H1 (cell line): ENCODE results near the gene C20orf144. TPM values are rescaled to one million over a fixed set of nuclear protein-coding genes. Genes with fewer than 3 reads are reported as not detected.

Experiments
- CBX8 ChIP-seq: fragments of 300-800, 300-1000 bp; sonication (generic); IDR thresholded peaks from 2 replicates; pipeline ENCODE4 v1.7.1; 2016; ENCODE audit warnings: low read depth, low read length, borderline replicate concordance
- EZH2 ChIP-seq: fragments of 200-600 bp; sonication (generic); IDR thresholded peaks from 2 replicates; pipeline ENCODE4 v1.7.1; 2012; ENCODE audit warnings: low read depth, mild to moderate bottlenecking, moderate library complexity, low read length, inconsistent platforms; ENCODE audit not compliant: severe bottlenecking
- POLR2A ChIP-seq, 2 experiments: IDR thresholded peaks; 1 replicate in 1 of 2; 2 replicates in 1 of 2; pipeline ENCODE4 v1.6.1; 2011; ENCODE audit warnings: low read depth in 2 of 2, low read length in 2 of 2, mild to moderate bottlenecking in 2 of 2; ENCODE audit errors: control extremely low read depth in 1 of 2
- RBBP5 ChIP-seq: IDR thresholded peaks from 2 replicates; pipeline ENCODE4 v1.7.1; 2012; ENCODE audit warnings: low read depth, mild to moderate bottlenecking, inconsistent platforms, low read length, moderate library complexity, borderline replicate concordance
- TAF1 ChIP-seq: IDR thresholded peaks from 2 replicates; pipeline ENCODE4 v1.6.1; 2011; ENCODE audit warnings: mild to moderate bottlenecking, low read depth, low read length
- TAF7 ChIP-seq: optimal IDR thresholded peaks from 2 replicates; pipeline ENCODE3; 2011; ENCODE audit warnings: low read depth, mild to moderate bottlenecking, inconsistent platforms, low read length, moderate library complexity, borderline replicate concordance
- TCF12 ChIP-seq: IDR thresholded peaks from 2 replicates; pipeline ENCODE4 v1.6.1; 2011; ENCODE audit warnings: low read depth, mild to moderate bottlenecking, low read length
- USF2 ChIP-seq: IDR thresholded peaks from 2 replicates; pipeline ENCODE4 v1.6.1; 2011; ENCODE audit warnings: low read length, improper control_type of control experiment
- polyA plus RNA-seq, 7 experiments: library from polyadenylated mRNA; depleted of rRNA in 3 of 7; stranded (reverse) in 5 of 7; unstranded in 2 of 7; fragments of >200 nt in 5 of 7; fragments of 200-250 nt in 2 of 7; gene quantifications; 1 replicate in 5 of 7; 2 replicates in 1 of 7; 4 replicates in 1 of 7; pipeline versions ENCODE4 v1.2.1 to v1.2.3, GENCODE V29; 2011 to 2013; ENCODE audit warnings: missing spikeins in 2 of 7, mixed read lengths in 2 of 7
- total RNA-seq: library from RNA; stranded (reverse); fragmentation: NEBNext Ultra II Directional; extraction: Animal tissue kit (Norgen Biotek cat#: 25700); gene quantifications from 2 replicates; pipeline ENCODE4 v1.2.1, GENCODE V29; 2021

Gene C20orf144
- total and polyA plus RNA-seq, 2 of the 8 experiments (the other 6 are each of a cell fraction or from before 2014, with no cell fraction given): 0.21 to 0.24 TPM

GRCh38 chr20:33666293-33667244, 4.4 kb downstream of the C20orf144 start, which contains the start of gene ACTL10 (continued):
- no peak for TF ChIP-seq USF2
- TF ChIP-seq TAF7: no peak
- no peak for TF ChIP-seq CBX8
- TF ChIP-seq POLR2A (IDR thresholded peaks at IDR 0.05; ENCODE audit: control extremely low read depth in 1 of 2, low read depth in 2 of 2, low read length in 2 of 2): peak in 1 of 2 experiments; percentile 37; a peak in 1 of 3 replicates
- TF ChIP-seq TCF12: no peak
- TF ChIP-seq TAF1: peak; percentile 84
- TF ChIP-seq RBBP5: 0 out of 2 replicates have a peak, but pooled peaks have one; percentile 67
- no peak for TF ChIP-seq EZH2
- TF ChIP-seq, all 59 proteins: peak for 6
